Measurements from ENCODE around the gene ACSL1. TPM values are rescaled to one million over a fixed set of nuclear protein-coding genes. Genes with fewer than 3 reads are reported as not detected.

Gene ACSL1
- total and polyA plus RNA-seq, 2 of the 8 experiments (the other 6 are each of a cell fraction or from before 2014, with no cell fraction given), result 2.3 to 8.7 TPM

DNA sequence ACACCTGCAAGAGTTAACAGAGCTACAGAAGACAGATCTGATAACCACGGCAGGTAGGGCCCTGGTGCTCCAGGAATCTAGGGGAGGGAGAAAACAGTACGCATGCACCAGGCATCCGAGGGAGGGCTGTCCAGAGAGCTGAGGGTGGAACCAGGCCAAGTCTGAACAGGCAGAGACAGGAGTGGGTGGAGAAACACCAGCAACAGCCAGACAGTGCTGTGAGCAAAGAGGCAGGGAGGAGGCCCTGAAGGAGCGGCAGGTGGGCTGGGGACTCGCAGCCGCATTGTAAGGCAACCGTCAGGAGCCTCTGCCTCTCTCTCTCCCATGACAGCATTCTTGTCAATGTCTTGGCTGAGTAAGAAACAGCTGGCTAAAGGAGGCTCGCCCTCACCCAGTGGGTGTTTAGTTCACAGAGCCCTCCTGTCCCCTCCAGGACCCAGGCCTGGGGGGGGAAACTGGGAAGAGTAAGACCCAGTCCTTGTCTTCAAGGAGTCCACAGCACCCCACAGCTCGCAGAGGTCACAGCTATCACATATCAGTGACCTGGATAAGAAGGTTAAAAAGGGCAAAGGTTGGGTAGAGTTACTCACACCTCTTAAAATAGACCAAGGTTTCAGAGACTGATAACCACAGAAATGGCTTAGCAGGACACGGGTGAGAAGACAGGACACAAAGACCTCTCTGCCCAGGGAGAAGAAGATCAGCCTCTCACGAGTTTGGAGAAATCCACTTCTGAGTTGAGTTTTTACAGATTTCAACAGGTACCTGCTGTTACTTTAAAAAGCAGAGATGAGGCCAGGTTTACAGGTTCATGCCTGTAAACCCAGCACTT lies 10.5 kb downstream of the ACSL1 start (continued):
- TF ChIP-seq SP4 (IDR thresholded peaks at IDR 0.05; ENCODE audit: low read length) (no peak), HDAC6 (IDR thresholded peaks at IDR 0.05; ENCODE audit: low read depth, low read length) (no peak), RFX5 (IDR thresholded peaks at IDR 0.05; ENCODE audit: borderline replicate concordance, low read depth, low read length) (no peak), CHD1 (IDR thresholded peaks at IDR 0.05; ENCODE audit: low read depth, low read length) (no peak), RXRA (IDR thresholded peaks at IDR 0.05; ENCODE audit: insufficient read depth, low read depth, low read length) (no peak), RAD21 (IDR thresholded peaks at IDR 0.05 in 1 of 2, conservative IDR thresholded peaks at IDR 0.05 in 1 of 2; ENCODE audit: low read depth in 2 of 2, low read length in 2 of 2) (no peak), HDAC2 (IDR thresholded peaks at IDR 0.05; ENCODE audit: borderline replicate concordance in 1 of 2, low read depth in 2 of 2, low read length in 2 of 2) (no peak)

Data from H1 (cell line).